B cell (primary cell): ENCODE data around the gene FXR1.

Source experiments
- CTCF ChIP-seq: fragments of 200-600 bp; IDR thresholded peaks from one replicate; pipeline ENCODE4 v1.8.0; 2022; ENCODE audit warnings: antibody characterized with exemption, mild to moderate bottlenecking
- EZH2 ChIP-seq: IDR thresholded peaks from 2 replicates; pipeline ENCODE4 v1.6.1; 2012; ENCODE audit warnings: borderline replicate concordance, low read depth, mild to moderate bottlenecking, moderate library complexity, low read length; ENCODE audit not compliant: insufficient read depth, poor library complexity, severe bottlenecking

GRCh38 chr3:181017690-181018089 lies 105.2 kb downstream of the FXR1 start:
- TF ChIP-seq EZH2 = no peak
- TF ChIP-seq CTCF = no peak
